Nephron (organoid): ENCODE results near the gene KRTAP5-8.
"Not testable (repeated sequence)": the region's sequence is repeated elsewhere in the genome, so short reads cannot be mapped to it uniquely, and the experiment has no call there.

Experiments used
- H3K27ac Mint-ChIP-seq, 3 experiments: 2 replicates each; pipeline ENCODE4 v1.8.0; 2020; ENCODE audit warnings: mixed read lengths in 3 of 3, mild to moderate bottlenecking in 2 of 3, moderate library complexity in 1 of 3
- H3K27me3 Mint-ChIP-seq: 2 replicates; pipeline ENCODE4 v1.8.0; 2021; ENCODE audit warnings: low read depth, mild to moderate bottlenecking, moderate library complexity, mixed read lengths
- H3K36me3 Mint-ChIP-seq: 2 replicates; pipeline ENCODE4 v1.8.0; 2020; ENCODE audit warnings: low read depth, mixed read lengths
- H3K4me1 Mint-ChIP-seq: 2 replicates; pipeline ENCODE4 v1.8.0; 2020; ENCODE audit warnings: mixed read lengths
- H3K4me3 Mint-ChIP-seq, 3 experiments: 2 replicates each; pipeline ENCODE4 v1.8.0; 2020; ENCODE audit warnings: mild to moderate bottlenecking in 3 of 3, mixed read lengths in 3 of 3, moderate library complexity in 2 of 3
- H3K9me3 Mint-ChIP-seq: 2 replicates; pipeline ENCODE4 v1.8.0; 2020; ENCODE audit warnings: mixed read lengths
- CTCF ChIP-seq, 3 experiments: fragments of 200-600 bp; sonication (generic); IDR thresholded peaks; one replicate each; pipeline ENCODE4 v1.5.0; 2021; ENCODE audit warnings: antibody characterized with exemption in 3 of 3; ENCODE audit not compliant: unreplicated experiment in 3 of 3

Gene KRTAP5-8

DNA sequence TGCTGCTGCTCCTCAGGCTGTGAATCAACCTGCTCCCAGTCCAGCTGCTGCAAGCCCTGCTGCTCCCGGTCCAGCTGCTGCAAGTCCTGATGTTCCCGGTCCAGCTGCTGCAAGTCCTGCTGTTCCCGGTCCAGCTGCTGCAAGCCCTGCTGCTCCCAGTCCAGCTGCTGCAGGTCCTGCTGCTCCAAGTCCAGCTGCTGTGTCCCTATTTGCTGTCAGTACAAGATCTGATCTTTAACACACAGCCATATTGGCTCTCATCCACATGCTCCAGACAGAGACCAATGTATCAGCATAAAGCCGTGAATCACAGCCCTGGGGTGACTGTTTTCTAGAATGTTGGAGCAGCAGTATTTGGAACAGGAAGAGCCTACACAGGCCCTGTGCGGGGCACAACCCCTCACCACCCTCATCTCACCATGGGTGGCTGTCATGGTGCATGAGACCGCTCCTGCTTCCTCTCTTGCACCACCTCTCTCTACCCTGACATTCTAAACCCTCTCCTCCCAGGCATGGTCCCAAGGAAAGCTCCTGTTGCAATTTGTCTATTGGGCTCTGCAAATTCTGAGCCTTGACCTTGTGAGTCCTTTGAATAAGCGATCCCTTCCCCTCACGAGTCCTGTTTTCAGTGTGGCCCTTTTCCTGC lies 31.0 kb downstream of the KRTAP5-8 start:
- no peaks in the 10 kb centered on the region for H3K36me3 Mint-ChIP-seq
- H3K27ac Mint-ChIP-seq, result peak overlapping the region in 2 of 3 experiments; percentile 26 to 44
- TF ChIP-seq CTCF (IDR thresholded peaks at IDR 0.05; ENCODE audit: unreplicated experiment in 3 of 3), result no peak
- H3K9me3 Mint-ChIP-seq, result no peaks in the 10 kb centered on the region
- peaks cover 37% of the 10 kb centered on the region for H3K4me1 Mint-ChIP-seq
- peaks cover 13% of the 10 kb centered on the region for H3K27me3 Mint-ChIP-seq
- no peak overlapping the region for H3K4me3 Mint-ChIP-seq

DNA sequence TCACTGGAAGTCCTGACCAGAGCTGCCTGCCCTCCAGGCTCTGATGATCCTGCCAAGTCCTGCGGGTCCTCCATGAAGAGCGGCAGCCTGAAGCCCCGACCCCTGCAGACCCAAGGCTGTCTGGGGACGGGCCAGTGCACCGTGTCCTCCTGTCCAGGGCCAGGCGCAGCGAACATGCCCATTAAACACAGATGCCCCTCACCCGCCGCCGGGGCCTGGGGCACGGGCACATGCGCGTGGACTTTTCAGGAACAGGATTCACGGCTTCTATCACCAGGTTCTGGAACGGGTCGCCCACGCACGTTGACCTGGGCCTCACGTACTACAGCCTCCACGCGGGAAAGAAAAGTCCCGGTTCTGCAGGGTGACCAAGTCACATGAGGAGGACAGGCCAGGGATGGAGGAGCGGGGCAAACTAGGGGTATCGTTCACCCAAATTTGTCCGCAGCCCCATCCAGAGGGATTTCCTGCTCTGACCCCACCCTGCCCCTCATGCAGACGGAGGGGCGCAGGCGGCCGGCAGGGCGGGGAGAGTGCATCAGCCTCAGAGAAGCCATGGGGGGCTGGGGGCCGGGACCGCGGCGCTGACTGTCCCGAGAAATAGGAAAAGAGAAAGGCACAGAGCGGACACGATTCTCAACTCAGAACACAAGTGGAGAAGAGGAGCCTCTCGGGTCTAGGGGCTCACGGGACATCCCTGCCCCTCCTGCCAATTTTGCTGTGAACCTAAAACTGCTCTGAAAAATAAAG lies 33.5 kb downstream of the KRTAP5-8 start:
- not testable (repeated sequence) for H3K27ac Mint-ChIP-seq, H3K9me3 Mint-ChIP-seq, H3K4me3 Mint-ChIP-seq, H3K36me3 Mint-ChIP-seq
- Mint-ChIP-seq H3K27me3 (peaks cover 18% of the 10 kb centered on the region), H3K4me1 (peaks cover 28% of the 10 kb centered on the region)

GRCh38 chr11:71572811-71573210 lies 35.0 kb downstream of the KRTAP5-8 start:
- H3K36me3 Mint-ChIP-seq, result no peaks in the 10 kb centered on the region
- peaks cover 14% of the 10 kb centered on the region for H3K4me1 Mint-ChIP-seq
- no peaks in the 10 kb centered on the region for H3K9me3 Mint-ChIP-seq
- TF ChIP-seq CTCF (IDR thresholded peaks at IDR 0.05; ENCODE audit: unreplicated experiment in 3 of 3), result no peak
- H3K27ac Mint-ChIP-seq, result no peak overlapping the region
- H3K4me3 Mint-ChIP-seq, result no peak overlapping the region
- peaks cover 9% of the 10 kb centered on the region for H3K27me3 Mint-ChIP-seq

- Mint-ChIP-seq H3K27me3 (peaks cover 9% of the 10 kb centered on the region), H3K4me1 (peaks cover 9% of the 10 kb centered on the region), H3K36me3 (no peaks in the 10 kb centered on the region), H3K4me3 (no peak overlapping the region), H3K9me3 (no peaks in the 10 kb centered on the region), H3K27ac (no peak overlapping the region)
- no peak for TF ChIP-seq CTCF (IDR thresholded peaks at IDR 0.05; ENCODE audit: unreplicated experiment in 3 of 3)
These were observed 36.6 kb downstream of the KRTAP5-8 start for GRCh38 chr11:71574418-71574817.

- TF ChIP-seq CTCF (IDR thresholded peaks at IDR 0.05; ENCODE audit: unreplicated experiment in 3 of 3), result no peak
- no peaks in the 10 kb centered on the region for H3K36me3 Mint-ChIP-seq
- no peak overlapping the region for H3K4me3 Mint-ChIP-seq
- H3K27ac Mint-ChIP-seq, result no peak overlapping the region
- peaks cover 18% of the 10 kb centered on the region for H3K4me1 Mint-ChIP-seq
- H3K9me3 Mint-ChIP-seq, result no peaks in the 10 kb centered on the region
- peaks cover 9% of the 10 kb centered on the region for H3K27me3 Mint-ChIP-seq
These were observed 38.0 kb downstream of the KRTAP5-8 start for GRCh38 chr11:71575723-71576424.

DNA sequence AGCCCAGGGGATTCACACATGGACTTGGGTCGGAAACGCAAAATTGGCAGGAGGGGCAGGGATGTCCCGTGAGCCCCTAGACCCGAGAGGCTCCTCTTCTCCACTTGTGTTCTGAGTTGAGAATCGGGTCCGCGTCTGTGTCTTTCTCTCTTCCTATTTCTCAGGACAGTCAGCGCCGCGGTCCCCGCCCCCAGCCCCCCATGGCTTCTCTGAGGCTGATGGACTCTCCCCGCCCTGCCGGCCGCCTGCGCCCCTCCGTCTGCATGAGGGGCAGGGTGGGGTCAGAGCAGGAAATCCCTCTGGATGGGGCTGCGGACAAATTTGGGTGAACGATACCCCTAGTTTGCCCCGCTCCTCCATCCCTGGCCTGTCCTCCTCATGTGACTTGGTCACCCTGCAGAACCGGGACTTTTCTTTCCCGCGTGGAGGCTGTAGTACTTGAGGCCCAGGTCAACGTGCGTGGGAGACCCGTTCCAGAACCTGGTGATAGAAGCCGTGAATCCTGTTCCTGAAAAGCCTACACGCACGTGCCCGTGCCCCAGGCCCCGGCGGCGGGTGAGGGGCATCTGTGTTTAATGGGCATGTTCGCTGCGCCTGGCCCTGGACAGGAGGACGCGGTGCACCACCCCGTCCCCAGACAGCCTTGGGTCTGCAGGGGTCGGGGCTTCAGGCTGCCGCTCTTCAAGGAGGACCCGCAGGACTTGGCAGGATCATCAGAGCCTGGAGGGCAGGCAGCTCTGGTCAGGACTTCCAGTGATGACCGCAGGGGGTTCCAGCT lies 39.1 kb downstream of the KRTAP5-8 start:
- not testable (repeated sequence) for H3K36me3 Mint-ChIP-seq, H3K27me3 Mint-ChIP-seq, H3K4me3 Mint-ChIP-seq, H3K9me3 Mint-ChIP-seq, H3K27ac Mint-ChIP-seq
- H3K4me1 Mint-ChIP-seq, result peaks cover 21% of the 10 kb centered on the region
